OCI-LY7 (cell line): Measurements from ENCODE around the gene MACROD1.

Experiments used
- CTCF ChIP-seq: fragments of 200-600 bp; sonication (generic); conservative IDR thresholded peaks from 2 replicates; pipeline ENCODE4 v1.5.1; 2014; ENCODE audit warnings: mild to moderate bottlenecking, antibody characterized with exemption, low read length, moderate library complexity, mixed read lengths
- EZH2phosphoT487 ChIP-seq: fragments of 200-600 bp; sonication (generic); IDR thresholded peaks from 2 replicates; pipeline ENCODE4 v1.6.1; 2018; ENCODE audit warnings: low read depth, borderline replicate concordance, mild to moderate bottlenecking, mixed run types, antibody characterized with exemption, low read length, moderate library complexity, mixed read lengths

- TF ChIP-seq CTCF (no peak), EZH2phosphoT487 (no peak)
These were observed 10.8 kb upstream of the MACROD1 start for GRCh38 chr11:64176751-64177150.
